Astrocyte (in vitro differentiated cells and primary cell): ENCODE measurements around the gene PRR32. TPM values are rescaled to one million over a fixed set of nuclear protein-coding genes. Genes with fewer than 3 reads are reported as not detected.
"Not testable (repeated sequence)": the region's sequence is repeated elsewhere in the genome, so short reads cannot be mapped to it uniquely, and the experiment has no call there.

Experiments used
- DNase-seq: peaks from one replicate; pipeline ENCODE4 v3.0.0-alpha.2; 2010; ENCODE audit warnings: low read depth
- FAIRE-seq: peaks from 2 replicates; lab custom pipeline; 2011; peaks lifted over from hg19 to GRCh38; lab: Jason Lieb, UNC
- H2AFZ ChIP-seq: 2 replicates; pipeline ENCODE4 v1.6.0; 2012; ENCODE audit warnings: low read depth, low read length, inconsistent platforms
- H3K27ac ChIP-seq: 2 replicates; pipeline ENCODE4 v1.5.1; 2011; ENCODE audit warnings: low read depth, low read length, inconsistent platforms
- H3K27me3 ChIP-seq: 2 replicates; pipeline ENCODE4 v1.6.0; 2011; ENCODE audit warnings: low read length, inconsistent platforms; ENCODE audit not compliant: insufficient read depth
- H3K36me3 ChIP-seq: 2 replicates; pipeline ENCODE4 v1.5.1; 2011; ENCODE audit warnings: low read length, inconsistent platforms; ENCODE audit not compliant: insufficient read depth
- H3K4me1 ChIP-seq: 2 replicates; pipeline ENCODE4 v1.5.1; 2011; ENCODE audit warnings: low read length, inconsistent platforms; ENCODE audit not compliant: insufficient read depth
- H3K4me2 ChIP-seq: 2 replicates; pipeline ENCODE4 v1.6.0; 2012; ENCODE audit warnings: low read length, inconsistent platforms
- H3K4me3 ChIP-seq: 2 replicates; pipeline ENCODE4 v1.5.1; 2011; ENCODE audit warnings: low read depth, mild to moderate bottlenecking, low read length, inconsistent platforms; ENCODE audit not compliant: insufficient read depth
- H3K79me2 ChIP-seq: 2 replicates; pipeline ENCODE4 v1.6.0; 2012; ENCODE audit warnings: mild to moderate bottlenecking, low read length, inconsistent platforms; ENCODE audit not compliant: insufficient read depth
- H3K9ac ChIP-seq: 2 replicates; pipeline ENCODE4 v1.6.0; 2012; ENCODE audit warnings: mild to moderate bottlenecking, low read length, inconsistent platforms
- H3K9me3 ChIP-seq: 2 replicates; pipeline ENCODE4 v1.5.1; 2012; ENCODE audit warnings: low read depth, mild to moderate bottlenecking, low read length, inconsistent platforms; ENCODE audit not compliant: insufficient read depth
- H4K20me1 ChIP-seq: 2 replicates; pipeline ENCODE4 v1.6.0; 2012; ENCODE audit warnings: low read length, inconsistent platforms; ENCODE audit not compliant: insufficient read depth
- H3K27ac Mint-ChIP-seq: one replicate; pipeline ENCODE4 v1.8.0; 2021; ENCODE audit warnings: mild to moderate bottlenecking, mixed read lengths; ENCODE audit not compliant: unreplicated experiment
- H3K27me3 Mint-ChIP-seq: one replicate; pipeline ENCODE4 v1.8.0; 2021; ENCODE audit warnings: low read depth, mixed read lengths; ENCODE audit not compliant: unreplicated experiment
- H3K36me3 Mint-ChIP-seq: one replicate; pipeline ENCODE4 v1.8.0; 2021; ENCODE audit warnings: low read depth, mixed read lengths; ENCODE audit not compliant: unreplicated experiment
- H3K4me1 Mint-ChIP-seq: one replicate; pipeline ENCODE4 v1.8.0; 2021; ENCODE audit warnings: low read depth, mixed read lengths; ENCODE audit not compliant: unreplicated experiment
- H3K4me3 Mint-ChIP-seq: one replicate; pipeline ENCODE4 v1.8.0; 2021; ENCODE audit warnings: mild to moderate bottlenecking, moderate library complexity, mixed read lengths; ENCODE audit not compliant: unreplicated experiment
- H3K9me3 Mint-ChIP-seq: one replicate; pipeline ENCODE4 v1.8.0; 2021; ENCODE audit warnings: mild to moderate bottlenecking, mixed read lengths; ENCODE audit not compliant: unreplicated experiment
- CTCF ChIP-seq: IDR thresholded peaks from 2 replicates; pipeline ENCODE4 v1.5.1; 2011; ENCODE audit warnings: low read depth, mild to moderate bottlenecking, inconsistent platforms, low read length, moderate library complexity; ENCODE audit not compliant: insufficient read depth
- EZH2 ChIP-seq: IDR thresholded peaks from 2 replicates; pipeline ENCODE4 v1.6.1; 2012; ENCODE audit warnings: mild to moderate bottlenecking, low read length, inconsistent platforms; ENCODE audit not compliant: insufficient read depth
- total RNA-seq: library from RNA; stranded (reverse); gene quantifications from 2 replicates; pipeline ENCODE4 v1.2.1, GENCODE V29; 2021

Gene PRR32
- total RNA-seq, 1 donor from 2014 or later, result not detected

GRCh38 chrX:126799059-126799458, 20.5 kb upstream of the PRR32 start:
- no peak for DNase-seq
- FAIRE-seq, result no peak
- no peak overlapping the region for H3K27ac Mint-ChIP-seq
- Histone ChIP-seq H4K20me1 (no peaks in the 10 kb centered on the region), H3K27ac (no peak overlapping the region), H2AFZ (no peak overlapping the region), H3K4me1 (no peaks in the 10 kb centered on the region), H3K9ac (no peak overlapping the region), H3K4me3 (no peak overlapping the region), H3K79me2 (no peaks in the 10 kb centered on the region), H3K36me3 (no peaks in the 10 kb centered on the region), H3K27me3 (no peaks in the 10 kb centered on the region), H3K4me2 (no peak overlapping the region), H3K9me3 (no peaks in the 10 kb centered on the region)
- no peak overlapping the region for H3K4me3 Mint-ChIP-seq
- no peaks in the 10 kb centered on the region for H3K27me3 Mint-ChIP-seq
- no peaks in the 10 kb centered on the region for H3K9me3 Mint-ChIP-seq
- TF ChIP-seq CTCF, result no peak
- no peak for TF ChIP-seq EZH2
- no peaks in the 10 kb centered on the region for H3K4me1 Mint-ChIP-seq
- H3K36me3 Mint-ChIP-seq, result no peaks in the 10 kb centered on the region

- not testable (repeated sequence) for H3K27me3 Mint-ChIP-seq, H3K27me3 ChIP-seq, H4K20me1 ChIP-seq, H3K4me1 Mint-ChIP-seq, DNase-seq, H3K9ac ChIP-seq, H3K9me3 Mint-ChIP-seq, FAIRE-seq, H3K27ac Mint-ChIP-seq, H3K4me1 ChIP-seq, H2AFZ ChIP-seq, H3K9me3 ChIP-seq, H3K36me3 Mint-ChIP-seq, H3K4me2 ChIP-seq, H3K27ac ChIP-seq, H3K4me3 ChIP-seq, H3K36me3 ChIP-seq, H3K79me2 ChIP-seq, H3K4me3 Mint-ChIP-seq
These were observed 12.7 kb upstream of the PRR32 start for GRCh38 chrX:126806784-126807183.

GRCh38 chrX:126815806-126816205, 3.7 kb upstream of the PRR32 start:
- no peaks in the 10 kb centered on the region for H3K9me3 Mint-ChIP-seq
- no peak for FAIRE-seq
- Histone ChIP-seq H3K4me2 (no peak overlapping the region), H3K9me3 (no peaks in the 10 kb centered on the region), H2AFZ (no peak overlapping the region), H3K27ac (no peak overlapping the region), H3K79me2 (no peaks in the 10 kb centered on the region), H3K36me3 (no peaks in the 10 kb centered on the region), H3K9ac (no peak overlapping the region), H4K20me1 (no peaks in the 10 kb centered on the region), H3K4me1 (no peaks in the 10 kb centered on the region), H3K4me3 (no peak overlapping the region), H3K27me3 (no peaks in the 10 kb centered on the region)
- H3K27ac Mint-ChIP-seq, result no peak overlapping the region
- H3K27me3 Mint-ChIP-seq, result no peaks in the 10 kb centered on the region
- no peak overlapping the region for H3K4me3 Mint-ChIP-seq
- TF ChIP-seq EZH2 (no peak), CTCF (no peak)
- DNase-seq, result no peak
- no peaks in the 10 kb centered on the region for H3K36me3 Mint-ChIP-seq
- H3K4me1 Mint-ChIP-seq, result no peaks in the 10 kb centered on the region
